HTERT RPE-1 (cell line): ENCODE results near the gene POLA1.

Experiments
- in situ Hi-C: fragments of 300-500 bp; cut with MboI; formaldehyde crosslinking; loops from 4 replicates; pipeline ENCODE4 v1.14.3; 2020; ENCODE audit warnings: low sequenced_read_pairs

Gene POLA1

GRCh38 chrX:24965372-24965771 is 271.7 kb downstream of the POLA1 start:
- in situ Hi-C loops, result no loop called here

- in situ Hi-C loops, result no loop called here
These were observed 276.1 kb downstream of the POLA1 start for GRCh38 chrX:24969812-24970211.

DNA sequence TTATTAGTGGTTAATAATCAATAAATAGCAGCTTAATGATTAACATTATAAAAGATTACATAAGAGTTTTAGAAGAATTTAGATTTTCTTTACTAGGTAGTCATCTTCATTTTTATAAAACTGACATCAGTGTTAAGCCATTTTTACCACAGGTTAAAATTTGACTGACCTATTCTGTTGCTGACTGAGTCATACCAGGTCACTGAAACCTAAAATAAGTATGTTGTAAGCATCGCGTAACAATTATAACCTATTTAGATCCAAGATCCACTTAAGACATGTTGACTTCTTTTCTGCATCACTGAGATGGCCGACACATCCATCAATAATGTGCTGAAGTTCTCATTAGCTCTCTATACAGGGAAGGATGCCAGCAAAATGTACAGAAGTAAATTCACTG is 285.4 kb downstream of the POLA1 start:
- in situ Hi-C loops, result no loop called here

GRCh38 chrX:24981030-24981429 is 287.3 kb downstream of the POLA1 start:
- in situ Hi-C loops, result no loop called here

DNA sequence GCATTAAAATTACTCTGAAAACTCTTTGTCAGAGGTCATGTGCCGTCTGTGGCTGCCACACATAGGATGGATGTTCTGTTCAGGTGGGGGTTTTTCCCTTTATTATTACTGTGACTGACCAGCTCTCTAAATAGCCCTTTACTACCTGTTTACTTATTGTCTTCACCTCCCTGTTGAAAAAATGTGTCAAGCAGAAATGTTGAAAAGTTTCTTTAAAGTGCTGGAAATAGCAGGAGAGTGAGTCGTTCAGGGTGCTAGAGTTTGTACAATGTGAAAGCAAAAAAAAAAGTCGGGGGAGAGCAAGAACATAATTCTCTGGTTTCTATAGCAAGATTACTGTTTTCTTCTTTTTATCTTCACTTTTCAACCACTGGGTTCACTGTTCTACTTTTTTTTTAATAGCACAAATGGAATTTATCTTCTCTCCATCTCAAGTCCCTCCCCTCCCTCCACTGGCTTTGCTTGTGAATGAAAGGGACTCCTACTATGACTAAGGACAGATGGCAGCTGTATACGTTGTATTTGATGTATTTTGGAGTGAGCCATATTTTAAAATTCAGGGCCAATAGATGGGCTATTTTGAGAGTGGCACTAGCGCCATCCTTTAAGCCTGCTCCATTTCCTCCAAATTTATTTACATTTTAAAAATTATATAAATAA is 288.7 kb downstream of the POLA1 start:
- in situ Hi-C loops, result no loop called here

- in situ Hi-C loops, result no loop called here
These were observed 290.2 kb downstream of the POLA1 start for GRCh38 chrX:24983931-24984330.

DNA sequence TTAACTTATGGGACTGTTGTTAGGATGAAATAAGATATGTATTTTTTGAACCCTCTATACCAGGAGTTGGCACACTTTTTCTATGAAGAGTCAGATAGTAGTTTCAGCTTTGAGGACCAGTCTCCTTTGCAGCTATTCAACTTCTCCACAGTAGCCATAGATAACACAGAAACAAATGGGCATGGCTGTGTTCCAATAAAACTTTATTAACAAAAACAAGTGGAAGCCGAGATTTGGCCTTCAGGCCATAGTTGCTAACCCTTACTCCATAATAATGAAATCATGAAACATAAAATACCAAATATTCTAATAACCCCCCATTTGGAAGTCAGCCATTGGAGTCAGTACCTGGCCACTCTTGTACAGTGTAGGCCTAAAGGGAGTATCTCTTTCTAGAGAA is 291.4 kb downstream of the POLA1 start:
- in situ Hi-C loops, result no loop called here

GRCh38 chrX:24987731-24988130 is 294.0 kb downstream of the POLA1 start:
- in situ Hi-C loops, result no loop called here

- in situ Hi-C loops, result no loop called here
These were observed 294.6 kb downstream of the POLA1 start for GRCh38 chrX:24988314-24988713.

DNA sequence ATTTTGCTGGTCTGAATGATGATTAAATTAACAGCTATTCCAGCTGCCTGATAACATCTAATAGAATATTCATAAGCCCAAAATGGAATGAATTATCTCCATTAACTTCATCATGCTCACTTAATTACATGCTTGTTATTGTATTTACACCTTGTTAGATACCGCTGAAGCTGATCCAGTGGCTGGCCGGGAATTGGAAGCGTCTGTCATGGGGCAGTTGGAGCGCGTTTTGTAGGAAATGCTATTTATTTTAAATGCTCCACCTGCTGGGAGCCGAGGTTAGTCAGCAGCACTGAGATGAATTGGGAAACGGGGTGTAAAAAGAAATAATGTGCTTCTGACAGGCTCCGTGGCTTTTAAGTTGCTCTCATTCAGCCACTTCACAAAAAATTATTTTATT is 296.8 kb downstream of the POLA1 start:
- in situ Hi-C loops, result no loop called here

GRCh38 chrX:24993879-24994278 is 300.2 kb downstream of the POLA1 start:
- in situ Hi-C loops, result no loop called here

DNA sequence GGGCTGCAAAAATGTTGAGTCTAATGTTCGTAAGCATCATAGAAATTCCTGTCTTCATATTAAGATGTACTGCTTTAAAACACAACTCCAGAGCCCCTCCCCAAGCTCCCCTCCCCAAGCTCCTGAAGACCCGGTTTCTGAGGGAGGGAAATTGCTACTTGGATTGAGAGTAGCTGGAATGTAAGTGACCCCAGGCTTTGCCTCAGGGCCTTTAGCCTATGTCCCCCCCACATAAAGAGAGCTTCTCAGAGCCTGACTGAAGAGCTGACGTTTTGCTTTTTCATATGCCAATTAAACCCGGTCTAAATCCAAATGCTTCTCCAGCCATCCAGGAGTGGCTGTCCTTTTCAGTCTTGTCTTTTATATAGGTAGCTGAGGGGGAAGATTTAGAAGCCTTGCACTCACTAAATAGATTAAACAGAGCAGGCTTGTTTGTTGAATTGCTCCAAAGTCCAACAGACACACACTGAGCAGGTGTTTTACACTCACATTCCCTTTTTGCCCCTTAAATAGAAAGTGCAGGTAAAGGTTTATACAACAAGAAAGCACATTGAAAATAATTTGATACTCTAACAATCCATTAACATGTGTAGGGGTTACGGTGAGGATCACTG is 302.5 kb downstream of the POLA1 start:
- in situ Hi-C loops, result no loop called here

GRCh38 chrX:24999511-24999910 is 305.8 kb downstream of the POLA1 start:
- in situ Hi-C loops, result no loop called here

GRCh38 chrX:25001808-25002660 is 308.3 kb downstream of the POLA1 start:
- in situ Hi-C loops, result no loop called here

- in situ Hi-C loops, result no loop called here
These were observed 308.9 kb downstream of the POLA1 start for GRCh38 chrX:25002661-25003020.

DNA sequence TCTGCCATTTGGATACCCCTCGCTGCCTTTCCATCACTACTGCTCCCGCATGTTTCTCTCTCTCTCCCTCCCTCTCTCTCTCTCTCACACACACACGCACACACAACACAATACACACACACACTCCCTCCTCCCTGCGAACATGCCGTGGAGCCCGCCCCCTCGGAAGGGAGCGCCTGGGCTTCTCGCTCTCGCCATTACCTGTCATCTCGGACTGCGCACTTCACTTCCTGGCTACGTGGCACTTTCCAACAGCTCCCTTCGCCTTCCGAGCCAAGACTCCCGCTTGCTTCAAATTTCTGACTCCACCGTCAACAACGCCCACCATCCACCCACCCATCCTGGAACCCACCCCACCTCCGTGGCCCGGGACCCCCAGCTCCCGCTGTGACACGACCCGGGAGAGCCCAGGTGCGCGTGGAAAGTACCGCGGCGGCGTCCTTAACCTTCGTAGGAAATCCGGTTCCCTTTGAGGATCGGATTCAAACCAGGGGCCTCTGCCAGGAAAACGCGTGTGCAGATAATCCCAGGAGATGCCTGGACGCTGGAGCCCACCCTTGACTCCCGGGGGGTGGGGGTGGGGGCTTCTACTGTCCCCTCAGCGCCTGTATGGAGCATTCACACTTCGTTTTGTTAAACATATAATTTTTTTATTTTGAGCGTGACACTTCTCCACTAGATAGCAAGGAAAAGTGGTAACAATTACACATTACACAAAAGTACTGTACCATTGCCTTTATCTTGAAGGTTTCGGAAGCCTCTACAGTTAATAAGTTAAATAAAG is 309.5 kb downstream of the POLA1 start:
- in situ Hi-C loops, result no loop called here

DNA sequence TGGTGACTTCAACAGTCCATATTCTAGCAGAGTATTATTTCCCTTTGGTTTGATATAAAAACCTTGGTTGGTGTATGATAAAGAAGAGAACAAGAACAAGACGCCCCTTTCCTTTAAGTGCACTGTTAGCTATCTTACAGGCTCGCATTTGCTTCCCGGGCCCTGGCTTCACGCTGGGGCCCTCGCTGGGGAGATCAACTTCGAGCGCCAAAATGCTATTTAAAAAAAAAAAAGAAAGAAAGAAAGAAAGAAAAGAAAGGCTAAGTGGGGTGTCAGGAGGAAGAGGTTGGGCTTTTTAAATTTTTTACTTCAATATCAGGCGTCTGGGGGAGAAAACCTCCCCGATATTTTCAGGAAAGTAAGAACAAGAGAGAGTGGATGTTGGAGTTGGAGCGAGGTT is 310.3 kb downstream of the POLA1 start:
- in situ Hi-C loops, result no loop called here

GRCh38 chrX:25004485-25005032 is 310.8 kb downstream of the POLA1 start:
- in situ Hi-C loops, result no loop called here

GRCh38 chrX:25005034-25005381 is 311.3 kb downstream of the POLA1 start:
- in situ Hi-C loops, result no loop called here

DNA sequence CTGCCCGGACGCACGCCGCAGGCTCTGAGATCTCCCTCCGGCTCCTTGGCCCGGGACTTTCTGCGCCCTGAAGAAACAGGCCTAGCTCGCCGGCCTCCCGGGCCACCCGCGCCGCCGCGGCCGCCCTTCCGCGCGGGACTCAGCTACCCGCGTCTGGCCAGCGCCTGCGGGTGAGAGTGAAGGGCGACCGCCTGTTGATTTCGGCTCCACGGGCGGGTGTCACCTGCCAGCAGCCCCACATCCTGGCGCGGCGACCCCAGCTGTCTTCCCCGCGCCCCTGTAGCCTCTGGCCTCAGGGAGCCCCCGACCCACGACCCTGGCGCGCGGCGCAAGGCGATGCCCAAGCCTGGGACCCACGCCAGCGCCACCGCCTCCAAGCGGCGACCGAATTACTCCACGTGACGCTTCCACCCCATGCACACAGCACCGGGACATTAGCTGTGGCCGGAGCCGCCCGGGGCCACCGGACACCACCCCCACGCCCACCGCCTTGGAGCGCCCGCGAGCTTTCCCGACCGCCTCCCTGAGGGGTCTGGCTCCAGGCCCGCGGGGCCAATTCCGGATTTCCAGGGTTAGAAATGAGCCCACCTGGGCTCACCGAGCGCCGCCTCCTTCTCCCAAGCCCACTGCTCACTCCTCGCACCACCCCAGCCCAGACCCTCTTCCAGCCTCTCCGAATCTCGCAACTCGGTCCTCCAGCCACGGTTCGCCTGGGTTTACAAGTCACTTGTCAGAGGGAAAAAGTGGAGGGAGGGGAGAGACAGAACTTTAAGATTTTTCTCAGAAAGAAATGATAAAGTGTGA is 311.9 kb downstream of the POLA1 start:
- in situ Hi-C loops, result no loop called here
